HG03095 (cell line): ENCODE results near the gene CSRNP3.

Source experiments
- ATAC-seq: cut with Tn5 transposase; IDR thresholded peaks from one replicate; pipeline ENCODE4 v1.9.1; 2021; ENCODE audit warnings: moderate library complexity; ENCODE audit not compliant: unreplicated experiment

Gene CSRNP3

GRCh38 chr2:165469417-165469816 is at the start of gene CSRNP3:
TSS of gene CSRNP3 (plus strand) at chr2:165469698. CDS start at chr2:165595066, 125,368 bp downstream.
- ATAC-seq, result no peak

DNA sequence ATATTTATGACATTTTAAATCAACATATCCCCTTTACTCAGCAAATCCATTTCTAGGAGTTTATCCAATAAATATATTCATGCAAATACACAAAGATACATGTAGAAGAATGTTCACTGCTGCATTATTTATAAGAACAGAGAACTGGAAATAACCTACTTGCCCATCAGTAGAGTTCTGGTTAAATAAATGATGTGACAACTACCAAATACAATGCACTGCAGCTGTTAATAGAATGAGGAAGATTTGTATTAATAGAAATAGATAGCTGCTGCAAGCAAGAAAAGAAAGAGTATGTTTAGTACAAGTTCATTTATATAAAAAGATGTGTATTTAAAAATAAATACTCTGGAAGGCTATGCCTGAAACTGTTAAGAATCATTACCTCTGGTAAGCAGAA is 49.3 kb upstream of the CSRNP3 start:
- no peak for ATAC-seq

- ATAC-seq, result no peak
Measured at GRCh38 chr2:165423081-165423480, 46.4 kb upstream of the CSRNP3 start.

GRCh38 chr2:165425556-165425955 is 43.9 kb upstream of the CSRNP3 start:
- no peak for ATAC-seq

DNA sequence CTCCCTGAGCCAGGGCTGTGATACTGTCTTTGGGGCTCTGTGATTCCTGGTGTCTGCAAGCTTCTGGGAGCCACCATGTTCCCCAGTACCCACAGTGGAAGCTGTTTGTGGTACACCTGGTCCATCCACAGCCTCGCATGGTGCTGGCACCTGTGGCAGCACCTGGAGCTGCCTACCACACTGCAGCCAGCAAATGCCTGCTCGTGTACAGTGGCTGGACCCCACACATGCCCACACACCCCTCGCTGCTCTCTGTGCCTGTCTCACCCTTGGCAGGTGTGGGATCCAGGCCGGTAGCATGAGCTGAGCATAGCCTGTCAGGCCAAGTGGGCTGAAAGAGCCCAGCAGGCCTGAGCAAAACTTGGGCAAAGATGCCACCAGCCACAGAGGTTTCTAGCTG is 41.8 kb upstream of the CSRNP3 start:
- no peak for ATAC-seq

DNA sequence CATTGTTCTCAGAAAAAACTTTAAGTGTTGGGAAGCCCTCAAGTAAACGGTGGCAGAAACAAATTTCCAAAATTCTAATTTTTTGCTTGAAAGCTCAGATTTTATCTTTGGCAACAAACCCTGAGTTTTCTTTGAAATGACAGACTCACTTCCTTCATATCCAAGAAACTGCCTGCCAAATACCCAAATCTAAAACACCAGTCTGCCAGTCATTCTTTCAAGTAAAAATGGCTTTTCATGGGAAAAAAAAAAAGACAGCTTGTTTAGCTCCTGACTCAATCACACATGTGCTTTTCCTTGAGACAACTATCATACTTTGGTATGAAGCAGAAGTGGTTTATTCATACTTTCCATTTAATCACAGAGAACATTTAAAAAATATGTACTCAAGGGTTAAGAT is 40.6 kb upstream of the CSRNP3 start:
- no peak for ATAC-seq

DNA sequence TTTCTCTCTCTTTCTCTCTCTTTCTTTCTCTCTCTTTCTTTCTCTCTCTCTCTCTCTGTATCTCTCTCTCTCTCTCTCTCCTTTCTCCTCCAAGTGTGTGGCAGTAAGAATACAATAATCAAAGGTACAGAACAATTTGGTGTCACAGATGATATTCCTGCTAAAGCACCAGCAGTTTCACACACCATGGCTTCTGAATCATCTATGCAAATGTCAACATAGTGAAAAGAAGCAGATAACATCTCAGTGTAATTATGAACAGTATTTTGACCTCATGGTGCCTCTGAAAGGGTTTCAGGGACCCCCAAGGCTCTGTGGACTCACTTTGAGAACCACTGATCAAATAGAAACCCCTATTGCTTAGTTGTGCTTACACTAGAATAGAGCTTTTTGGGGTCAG is 38.5 kb upstream of the CSRNP3 start:
- ATAC-seq, result no peak

DNA sequence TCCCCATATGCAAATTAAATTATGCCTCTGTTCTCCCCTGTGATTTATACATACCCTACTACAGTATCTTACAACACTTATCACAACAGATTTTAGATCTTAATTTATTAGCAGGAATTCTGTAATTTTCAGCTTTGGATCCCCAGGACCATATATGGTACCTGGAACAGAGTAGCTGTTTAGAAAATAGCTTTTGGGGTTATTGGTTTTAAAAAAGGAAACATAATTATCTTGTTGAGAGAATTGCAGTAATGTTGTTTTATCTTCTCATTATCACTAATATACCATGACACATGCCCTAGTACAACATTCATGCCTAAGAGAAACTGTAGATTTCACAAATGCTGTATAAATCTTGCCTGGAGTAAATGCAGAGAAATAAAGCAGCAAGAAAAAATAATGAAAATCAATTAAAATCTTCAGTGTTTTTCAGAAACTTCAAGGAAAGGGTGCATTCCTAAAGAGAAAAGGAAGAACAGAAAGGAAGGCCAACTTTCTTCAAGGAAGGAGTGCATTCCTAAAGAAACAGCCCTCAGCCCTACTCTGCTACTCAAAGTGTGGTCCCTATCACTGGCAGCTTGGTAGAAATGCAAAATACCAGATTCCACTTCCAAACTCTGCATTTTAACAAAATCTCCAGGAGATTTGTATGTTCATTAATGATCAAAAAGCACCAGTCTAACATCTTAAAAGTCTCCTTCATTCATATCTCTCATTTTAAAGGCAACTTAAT is 37.1 kb upstream of the CSRNP3 start:
- ATAC-seq, result no peak

DNA sequence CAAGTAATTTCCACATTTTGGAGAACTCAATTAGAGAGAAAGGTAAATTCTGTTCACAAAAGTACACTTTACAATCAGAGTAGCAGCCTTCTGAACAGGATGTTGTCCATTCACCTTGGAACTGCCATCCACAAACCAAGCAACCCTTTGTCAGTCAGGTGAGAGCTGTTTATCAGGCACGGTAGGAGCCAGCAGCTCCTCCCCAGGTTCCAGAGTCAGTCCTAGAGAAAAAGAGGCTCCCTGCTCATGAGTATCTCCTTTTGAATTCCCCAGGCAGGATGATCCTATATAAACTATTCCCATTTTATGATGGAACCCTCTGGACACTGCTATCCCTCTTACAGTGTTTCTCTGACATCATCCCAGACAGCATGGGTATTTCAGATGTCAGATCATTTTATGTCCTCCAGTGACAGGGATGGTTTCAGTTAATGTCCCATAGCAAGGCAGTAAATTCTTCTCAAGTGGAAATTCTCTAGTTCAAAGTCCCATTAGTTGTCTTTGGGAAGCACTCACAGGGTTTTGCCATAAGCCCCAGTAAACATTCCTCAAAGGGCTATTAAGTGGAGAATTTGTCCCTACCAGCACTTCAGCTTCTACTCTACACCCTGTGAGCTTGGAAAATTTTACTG is 34.5 kb upstream of the CSRNP3 start:
- ATAC-seq, result no peak

- ATAC-seq, result no peak
Measured at GRCh38 chr2:165435611-165436010, 33.9 kb upstream of the CSRNP3 start.

- ATAC-seq, result no peak
Measured at GRCh38 chr2:165436559-165436958, 32.9 kb upstream of the CSRNP3 start.

DNA sequence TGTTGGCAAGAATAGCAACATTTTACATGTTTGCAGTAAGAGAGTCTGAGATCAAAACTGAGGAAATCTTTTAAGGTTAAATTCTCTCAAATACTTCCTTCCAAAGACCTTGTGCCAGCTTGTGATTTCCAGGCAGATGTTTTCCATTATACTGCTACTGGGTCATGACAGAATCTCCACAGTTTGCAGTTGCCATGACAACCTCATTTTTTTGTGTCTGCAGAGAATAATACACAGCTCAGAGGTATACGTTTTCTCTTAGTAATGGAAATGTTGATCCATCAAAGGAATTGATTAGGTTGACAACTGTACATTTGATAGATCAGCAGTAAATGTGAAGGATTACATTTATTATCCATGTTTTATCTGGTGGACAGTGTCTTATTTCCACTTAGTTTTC is 29.1 kb upstream of the CSRNP3 start:
- no peak for ATAC-seq

- ATAC-seq, result no peak
Measured at GRCh38 chr2:165443511-165443910, 26.0 kb upstream of the CSRNP3 start.

DNA sequence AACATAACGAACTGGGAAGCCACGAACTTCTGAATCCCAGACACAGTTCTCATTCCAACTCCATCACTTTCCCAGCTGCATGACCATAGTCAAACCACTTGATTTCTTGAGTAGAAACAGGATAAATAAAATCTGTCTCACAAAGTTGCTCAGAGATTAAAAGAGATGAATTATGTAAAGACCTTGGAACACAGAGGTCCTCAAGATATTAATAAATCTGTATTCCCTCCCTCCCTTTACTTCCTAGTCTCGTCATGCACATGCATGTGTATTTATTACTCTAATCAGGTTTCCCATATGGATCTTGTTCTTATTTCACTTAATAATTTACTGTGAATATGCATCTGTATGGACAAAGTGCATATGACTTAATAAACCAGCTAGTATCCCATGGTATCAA is 21.1 kb upstream of the CSRNP3 start:
- no peak for ATAC-seq

DNA sequence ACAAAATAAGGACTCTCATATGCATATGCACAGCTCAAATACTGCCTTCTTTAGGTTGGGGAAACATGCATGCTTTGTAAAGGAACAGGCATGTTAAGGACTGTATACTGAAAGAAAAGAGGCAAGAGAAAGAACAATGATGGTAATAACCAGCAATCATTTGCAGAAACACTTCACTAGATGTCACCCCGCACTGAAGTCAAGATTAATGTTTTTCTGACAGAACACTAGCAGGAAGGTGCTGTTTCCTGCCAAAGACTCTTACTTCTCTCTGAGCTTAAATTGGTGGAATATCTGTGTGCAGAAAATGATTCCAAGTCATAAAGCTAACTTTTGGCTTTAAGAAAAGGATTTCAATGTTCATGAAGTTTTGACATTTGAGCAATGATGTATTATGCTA is 19.3 kb upstream of the CSRNP3 start:
- ATAC-seq, result no peak

GRCh38 chr2:165452327-165452726 is 17.2 kb upstream of the CSRNP3 start:
- ATAC-seq, result no peak

GRCh38 chr2:165453561-165454094 is 15.9 kb upstream of the CSRNP3 start:
- no peak for ATAC-seq

DNA sequence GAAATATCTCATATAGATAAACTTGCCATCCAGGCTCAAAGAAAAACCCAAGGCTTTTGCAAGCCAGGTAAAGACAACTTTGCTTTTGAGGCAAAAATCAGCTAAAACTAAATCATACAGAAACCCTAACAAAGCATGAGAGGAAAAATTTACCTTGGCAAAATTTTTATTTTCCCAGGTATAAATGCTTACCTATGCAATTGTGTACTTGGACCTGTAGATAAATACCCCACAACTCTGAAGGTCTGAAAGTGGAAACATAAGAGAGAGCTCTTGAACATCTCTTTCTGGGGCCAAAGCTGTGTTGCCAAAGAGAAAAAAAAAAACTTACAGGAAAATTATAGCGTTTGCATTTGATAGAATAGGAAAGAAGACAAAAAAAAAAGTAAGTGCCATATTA is 14.6 kb upstream of the CSRNP3 start:
- ATAC-seq, result no peak

- ATAC-seq, result no peak
Measured at GRCh38 chr2:165456027-165456426, 13.5 kb upstream of the CSRNP3 start.

GRCh38 chr2:165462443-165462842 is 7.1 kb upstream of the CSRNP3 start:
- ATAC-seq, result no peak

DNA sequence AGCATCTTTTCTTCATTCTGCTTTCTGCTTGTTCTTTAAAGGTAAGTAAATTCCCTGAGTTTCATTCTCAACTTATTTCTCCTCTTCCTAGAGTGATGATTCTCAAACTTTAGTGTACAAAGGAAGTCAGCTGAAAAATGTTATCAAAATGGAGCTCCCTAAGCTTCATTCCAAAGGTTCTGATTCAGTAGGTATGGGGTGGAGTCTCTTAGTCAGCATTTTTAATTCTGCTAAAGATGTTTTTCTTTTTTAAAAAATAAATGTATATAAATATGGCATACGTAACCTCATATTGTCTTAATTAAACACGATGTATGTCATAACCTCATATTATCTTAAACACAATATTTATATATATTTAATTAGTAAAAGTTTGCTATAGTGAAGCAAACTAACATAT is 3.1 kb upstream of the CSRNP3 start:
- ATAC-seq, result no peak

DNA sequence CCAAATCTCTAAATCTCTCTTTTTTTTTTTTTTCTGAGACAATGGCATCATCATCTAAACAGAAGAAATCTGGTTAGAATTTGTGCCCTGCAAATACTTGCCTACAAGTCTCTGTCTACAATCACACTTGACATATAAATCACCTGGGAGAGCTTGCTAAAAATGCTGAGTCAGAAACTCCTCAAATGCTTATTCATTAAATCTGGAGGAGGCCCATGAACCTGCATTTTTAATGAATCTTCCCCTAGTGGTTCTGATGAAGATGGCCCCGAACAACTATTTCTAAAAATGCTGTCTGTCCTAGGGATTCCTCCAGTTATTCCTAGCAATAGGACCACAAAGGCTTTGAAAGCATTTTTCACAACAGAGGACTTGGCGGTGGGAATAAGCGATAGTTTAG is 1.6 kb upstream of the CSRNP3 start:
- no peak for ATAC-seq

- no peak for ATAC-seq
Measured at GRCh38 chr2:165470361-165470760, 863 bp downstream of the CSRNP3 start.
